HepG2 (cell line): ENCODE data around the gene ADCY7. TPM values are rescaled to one million over a fixed set of nuclear protein-coding genes. Genes with fewer than 3 reads are reported as not detected.

Source experiments
- AFF4 ChIP-seq: sonication (generic); formaldehyde crosslinking; IDR thresholded peaks from 2 replicates; pipeline ENCODE4 v1.4.0; 2020; ENCODE audit warnings: missing genetic modification reagents
- ATF7-NPFF ChIP-seq: sonication (generic); formaldehyde crosslinking; IDR thresholded peaks from 2 replicates; pipeline ENCODE4 v1.8.1; 2023; ENCODE audit warnings: mild to moderate bottlenecking, low read depth, missing genetic modification reagents, moderate library complexity
- DMAP1 ChIP-seq: IDR thresholded peaks from 2 replicates; pipeline ENCODE4 v1.6.1; 2016
- EEA1 ChIP-seq: sonication (generic); formaldehyde crosslinking; IDR thresholded peaks from 2 replicates; pipeline ENCODE4 v1.5.1; 2020; ENCODE audit warnings: mild to moderate bottlenecking, missing genetic modification reagents, borderline replicate concordance
- GMEB2 ChIP-seq: IDR thresholded peaks from 2 replicates; pipeline ENCODE4 v1.6.1; 2016; ENCODE audit warnings: missing biosample characterization, missing genetic modification reagents, low read depth
- MED1 ChIP-seq: sonication (generic); formaldehyde crosslinking; IDR thresholded peaks from 2 replicates; pipeline ENCODE4 v1.4.0; 2020; ENCODE audit warnings: missing genetic modification reagents
- NONO ChIP-seq, 2 experiments: fragments of 450-650 bp in 1 of 2; sonication (generic) in 1 of 2; formaldehyde crosslinking in 1 of 2; IDR thresholded peaks in 1 of 2; conservative IDR thresholded peaks in 1 of 2; 2 replicates each; pipeline versions ENCODE4 v1.6.1 to v1.8.0; 2017 to 2022; ENCODE audit warnings: mild to moderate bottlenecking in 1 of 2, missing genetic modification reagents in 1 of 2, moderate library complexity in 1 of 2
- SNAPC4 ChIP-seq: sonication (generic); formaldehyde crosslinking; IDR thresholded peaks from 2 replicates; pipeline ENCODE4 v1.4.0; 2020; ENCODE audit warnings: mild to moderate bottlenecking, missing genetic modification reagents
- TRIM22 ChIP-seq: fragments of 450-650 bp; IDR thresholded peaks from 2 replicates; pipeline ENCODE4 v1.6.1; 2017
- ZBTB10 ChIP-seq: sonication (generic); formaldehyde crosslinking; IDR thresholded peaks from 2 replicates; pipeline ENCODE4 v1.4.0; 2020; ENCODE audit warnings: missing genetic modification reagents, borderline replicate concordance
- ZC3H13 ChIP-seq: sonication (generic); formaldehyde crosslinking; IDR thresholded peaks from 2 replicates; pipeline ENCODE4 v1.8.1; 2023; ENCODE audit warnings: mild to moderate bottlenecking, missing genetic modification reagents, moderate library complexity
- ZNF317 ChIP-seq: sonication (generic); formaldehyde crosslinking; IDR thresholded peaks from 2 replicates; pipeline ENCODE4 v1.5.0; 2020; ENCODE audit warnings: mild to moderate bottlenecking, missing genetic modification reagents
- ZNF775 ChIP-seq: sonication (generic); formaldehyde crosslinking; IDR thresholded peaks from 2 replicates; pipeline ENCODE4 v1.4.0; 2020; ENCODE audit warnings: missing genetic modification reagents, mild to moderate bottlenecking, moderate library complexity, borderline replicate concordance
- polyA plus RNA-seq, 8 experiments: library from polyadenylated mRNA; depleted of rRNA in 3 of 8; stranded (reverse) in 7 of 8; unstranded in 1 of 8; fragments of >200 nt; fragmentation: Illumina TruSeq in 4 of 8; extraction: Trizol in 4 of 8; gene quantifications; 2 replicates each; pipeline versions ENCODE4 v1.2.1 to v1.2.3, GENCODE V29; 2011 to 2016; ENCODE audit warnings: low read depth in 4 of 8, missing spikeins in 1 of 8, mixed read lengths in 1 of 8; ENCODE audit not compliant: insufficient read depth in 1 of 8
- total RNA-seq, 5 experiments: library from RNA; depleted of rRNA; stranded (reverse); fragments of >200 nt; fragmentation: Illumina TruSeq; extraction: Trizol; gene quantifications; 2 replicates each; pipeline ENCODE4 v1.2.3, GENCODE V29; 2016; ENCODE audit warnings: low read depth in 1 of 5

ADCY7 gene
- total and polyA plus RNA-seq, 2 of the 13 experiments (the other 11 are each of a cell fraction or from before 2014, with no cell fraction given) = 2.2 to 4.3 TPM

- no peak for TF ChIP-seq NONO (IDR thresholded peaks at IDR 0.05)
- peak; percentile 40; the same call in 1 of the 2 replicates for TF ChIP-seq NONO (CRISPR knock-in tag; conservative IDR thresholded peaks at IDR 0.05)
- TF ChIP-seq AFF4 (CRISPR knock-in tag) = no peak
- TF ChIP-seq ZC3H13 (CRISPR knock-in tag) = no peak
- no peak for TF ChIP-seq ZNF775
- no peak for TF ChIP-seq ZBTB10
- no peak for TF ChIP-seq GMEB2 (CRISPR knock-in tag)
- no peak for TF ChIP-seq MED1
- no peak for TF ChIP-seq ATF7-NPFF (CRISPR knock-in tag)
- no peak for TF ChIP-seq SNAPC4
- no peak for TF ChIP-seq DMAP1 (CRISPR knock-in tag)
- TF ChIP-seq TRIM22 = no peak
- TF ChIP-seq ZNF317 = peak; percentile 79; the same call in 1 of the 2 replicates
- no peak for TF ChIP-seq EEA1 (CRISPR knock-in tag)
Observed at GRCh38 chr16:50309527-50310307, 43.4 kb downstream of the ADCY7 start (continued).
